Activated CD4-positive, alpha-beta T cell treated with anti-CD3 and anti-CD28 coated beads for 36 hours (primary cell): Measurements from ENCODE around the gene XPNPEP1. TPM values are rescaled to one million over a fixed set of nuclear protein-coding genes. Genes with fewer than 3 reads are reported as not detected.

Source experiments
- ATAC-seq: fragments of 200-7000 bp; cut with Tn5 transposase; one replicate; pipeline ENCODE4 v1.10.0; 2021; ENCODE audit warnings: mild to moderate bottlenecking, moderate library complexity
- CTCF ChIA-PET: fragments of 350-600 bp; sonication (Branson Sonifier 250); formaldehyde crosslinking; loops from one replicate; lab custom pipeline; 2021; ENCODE audit warnings: antibody characterized with exemption; lab: Charles Lee
- POLR2A ChIA-PET: fragments of 350-600 bp; sonication (Branson Sonifier 250); formaldehyde crosslinking; loops from one replicate; lab custom pipeline; 2021; ENCODE audit warnings: antibody characterized with exemption, inconsistent platforms; lab: Charles Lee
- DNase-seq: peaks from one replicate; pipeline ENCODE4 v3.0.0-alpha.2; 2020
- H3K27ac Mint-ChIP-seq: one replicate; pipeline ENCODE4 v1.8.0; 2021; ENCODE audit warnings: mixed read lengths
- H3K27me3 Mint-ChIP-seq: one replicate; pipeline ENCODE4 v1.8.0; 2021; ENCODE audit warnings: mixed read lengths
- H3K36me3 Mint-ChIP-seq: one replicate; pipeline ENCODE4 v1.8.0; 2021; ENCODE audit warnings: low read depth, mixed read lengths
- H3K4me1 Mint-ChIP-seq: one replicate; pipeline ENCODE4 v1.8.0; 2021; ENCODE audit warnings: mixed read lengths
- H3K4me3 Mint-ChIP-seq: one replicate; pipeline ENCODE4 v1.8.0; 2021; ENCODE audit warnings: mild to moderate bottlenecking, moderate library complexity, mixed read lengths
- H3K9me3 Mint-ChIP-seq: one replicate; pipeline ENCODE4 v1.8.0; 2021; ENCODE audit warnings: low read depth, mixed read lengths
- intact Hi-C, 2 experiments: fragments of 100-400 bp; cut with DNase I in 1 of 2; cut with micrococcal nuclease in 1 of 2; formaldehyde crosslinking; loops; one replicate each; pipeline versions ENCODE4 v1.14.2 to v1.15.1; 2022 to 2024; cut with DNase I, micrococcal nuclease
- total RNA-seq, 2 experiments: library from RNA; stranded (reverse); gene quantifications; one replicate each; pipeline ENCODE4 v1.2.3, GENCODE V29; 2021

Gene XPNPEP1
- total RNA-seq, 2 experiments from 2014 or later, result 85.4 to 91.2 TPM

DNA sequence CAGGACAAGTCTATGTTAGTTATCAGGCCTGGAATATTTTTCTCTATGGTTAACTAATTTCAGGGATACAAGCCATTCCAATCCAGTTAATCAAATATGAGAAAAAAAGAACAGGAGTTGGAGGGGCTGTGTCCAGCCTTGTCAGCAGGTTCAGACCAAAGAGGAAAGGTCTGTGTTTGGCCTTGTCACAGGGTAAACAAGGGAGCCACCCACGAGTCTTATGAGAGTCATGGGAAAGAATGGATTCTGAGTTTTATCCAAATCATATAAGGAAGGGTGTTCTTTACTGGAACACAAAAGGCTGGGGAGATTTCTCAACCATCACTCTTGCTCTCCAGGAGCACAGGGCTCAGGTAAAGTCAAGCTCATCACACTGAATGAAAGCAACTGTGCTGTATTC, 99.1 kb downstream of the XPNPEP1 start:
- H3K9me3 Mint-ChIP-seq, result no peaks in the 10 kb centered on the region
- no peak for ATAC-seq
- CTCF ChIA-PET, result no interaction called here
- no peak overlapping the region for H3K27ac Mint-ChIP-seq
- no peak for DNase-seq
- H3K4me3 Mint-ChIP-seq, result no peak overlapping the region
- H3K27me3 Mint-ChIP-seq, result peaks cover 16% of the 10 kb centered on the region
- H3K4me1 Mint-ChIP-seq, result no peaks in the 10 kb centered on the region
- no peaks in the 10 kb centered on the region for H3K36me3 Mint-ChIP-seq
- POLR2A ChIA-PET, result no interaction called here
- intact Hi-C loops, result no loop called here

DNA sequence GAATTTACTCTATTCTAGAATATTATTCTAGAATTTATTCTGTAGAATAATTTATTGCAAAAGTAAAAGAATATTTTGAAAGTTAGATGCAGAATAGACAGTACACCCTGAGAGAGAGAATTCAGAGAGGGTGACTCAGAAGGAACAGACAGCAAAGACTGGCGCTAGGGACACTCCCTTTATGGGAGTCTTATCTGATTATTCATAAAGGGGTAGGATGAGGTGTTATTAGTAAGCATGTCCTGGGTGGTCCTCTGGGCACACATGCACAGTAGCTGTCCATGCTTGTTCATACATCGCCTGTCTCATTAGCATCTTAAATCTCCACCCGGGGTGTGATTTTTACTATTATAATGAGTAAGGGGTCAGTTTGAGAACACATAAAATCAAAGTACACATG, 100.1 kb downstream of the XPNPEP1 start:
- intact Hi-C loops, result no loop called here
- no peaks in the 10 kb centered on the region for H3K9me3 Mint-ChIP-seq
- no peaks in the 10 kb centered on the region for H3K36me3 Mint-ChIP-seq
- ChIA-PET POLR2A (no interaction called here), CTCF (no interaction called here)
- ATAC-seq, result no peak
- no peak overlapping the region for H3K27ac Mint-ChIP-seq
- no peak overlapping the region for H3K4me3 Mint-ChIP-seq
- no peaks in the 10 kb centered on the region for H3K4me1 Mint-ChIP-seq
- no peak for DNase-seq
- peaks cover 16% of the 10 kb centered on the region for H3K27me3 Mint-ChIP-seq

DNA sequence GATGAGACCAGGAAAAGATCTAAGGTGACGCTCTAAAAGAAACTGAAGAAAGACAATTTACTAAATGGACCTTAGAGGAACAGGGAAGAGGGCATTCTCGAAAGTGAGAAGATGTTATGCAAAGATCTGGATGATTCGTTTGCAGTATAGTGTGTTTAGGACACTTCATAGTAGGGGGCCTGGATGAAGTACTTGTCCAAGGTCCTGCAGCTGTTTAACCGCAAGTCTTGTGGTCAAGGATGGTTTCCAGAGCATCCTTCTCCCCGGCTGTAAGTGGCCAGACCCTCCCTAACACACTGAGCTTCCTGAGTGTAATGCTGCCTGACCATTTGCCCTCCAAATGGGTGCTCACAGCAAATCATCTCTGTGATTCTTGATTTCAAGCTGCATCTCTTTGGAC, 101.6 kb downstream of the XPNPEP1 start:
- intact Hi-C loops, result no loop called here
- H3K4me3 Mint-ChIP-seq, result no peak overlapping the region
- no peaks in the 10 kb centered on the region for H3K36me3 Mint-ChIP-seq
- H3K4me1 Mint-ChIP-seq, result no peaks in the 10 kb centered on the region
- no peak for DNase-seq
- peaks cover 16% of the 10 kb centered on the region for H3K27me3 Mint-ChIP-seq
- no peak overlapping the region for H3K27ac Mint-ChIP-seq
- ChIA-PET CTCF (interaction anchor here (0.6 kb wide), 1 partner anchor 32 kb away, joined by 3 read pairs; no protein-coding TSS in a partner anchor), POLR2A (no interaction called here)
- no peak for ATAC-seq
- H3K9me3 Mint-ChIP-seq, result no peaks in the 10 kb centered on the region

DNA sequence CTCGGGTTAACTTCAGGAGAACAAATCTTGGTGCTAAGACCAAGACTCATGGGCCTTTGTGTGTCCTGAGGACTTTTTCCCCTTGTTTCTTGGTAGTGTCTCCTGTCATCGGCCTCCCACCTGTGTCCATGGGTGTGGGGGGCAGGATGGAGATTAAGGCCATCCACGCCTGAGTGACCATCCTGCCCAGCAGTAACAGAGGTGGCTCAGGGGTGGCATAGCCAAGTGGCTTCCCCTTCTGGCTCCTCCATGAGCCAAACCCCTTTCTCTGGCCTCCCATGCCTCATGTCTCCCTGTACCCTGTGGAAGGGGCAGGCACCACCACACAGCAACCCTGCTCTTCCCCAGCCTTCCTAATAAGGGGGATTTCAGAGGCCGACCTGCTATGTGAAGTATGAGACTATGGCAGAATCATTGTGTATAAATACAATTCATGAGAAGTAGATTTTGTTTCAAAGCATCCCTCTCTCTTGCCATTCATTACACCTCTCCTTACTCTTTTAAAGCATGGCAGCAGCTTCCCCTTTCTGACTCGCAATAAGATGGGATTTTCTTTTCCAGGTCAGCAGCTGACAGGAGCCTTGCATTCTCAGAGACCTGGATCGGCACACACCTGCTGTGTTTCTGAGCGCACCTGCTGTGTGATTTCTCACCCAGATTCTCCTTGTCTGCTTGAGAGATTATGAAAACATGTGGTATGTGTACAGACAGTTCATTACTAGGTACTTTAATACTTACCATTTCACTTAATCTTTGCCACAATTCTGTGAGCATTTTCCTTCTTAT, 102.5 kb downstream of the XPNPEP1 start:
- no peak for ATAC-seq
- H3K27me3 Mint-ChIP-seq, result peaks cover 16% of the 10 kb centered on the region
- DNase-seq, result no peak
- no peak overlapping the region for H3K27ac Mint-ChIP-seq
- H3K36me3 Mint-ChIP-seq, result no peaks in the 10 kb centered on the region
- ChIA-PET POLR2A (no interaction called here), CTCF (no interaction called here)
- H3K4me3 Mint-ChIP-seq, result no peak overlapping the region
- intact Hi-C loops, result no loop called here
- H3K9me3 Mint-ChIP-seq, result no peaks in the 10 kb centered on the region
- H3K4me1 Mint-ChIP-seq, result no peaks in the 10 kb centered on the region

DNA sequence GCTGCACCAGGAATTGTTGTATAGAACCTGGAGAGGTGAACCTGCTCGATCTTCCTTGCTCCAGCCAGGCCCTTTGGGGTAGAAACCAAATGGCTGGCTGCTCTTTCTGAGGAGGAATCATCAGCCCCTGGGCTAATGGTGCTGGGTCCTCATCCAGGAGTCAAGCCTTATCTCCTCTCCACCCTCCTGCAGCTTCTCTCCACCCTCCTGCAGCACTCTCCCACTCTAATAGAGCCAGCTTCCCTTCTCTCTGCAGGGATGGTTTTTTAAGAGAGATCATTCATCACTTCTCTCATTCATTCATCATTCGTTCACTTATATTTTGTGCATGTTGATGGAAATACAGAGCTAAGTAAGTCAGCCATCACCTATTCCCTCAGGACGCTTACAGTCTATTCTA, 103.5 kb downstream of the XPNPEP1 start:
- DNase-seq (no peak), ATAC-seq (no peak)
- intact Hi-C loops, result no loop called here
- peaks cover 16% of the 10 kb centered on the region for H3K27me3 Mint-ChIP-seq
- POLR2A ChIA-PET, result no interaction called here
- no peaks in the 10 kb centered on the region for H3K9me3 Mint-ChIP-seq
- H3K36me3 Mint-ChIP-seq, result no peaks in the 10 kb centered on the region
- H3K4me1 Mint-ChIP-seq, result no peaks in the 10 kb centered on the region
- no peak overlapping the region for H3K4me3 Mint-ChIP-seq
- H3K27ac Mint-ChIP-seq, result no peak overlapping the region
- CTCF ChIA-PET, result no interaction called here

Other genes with a start within 250 kb of the XPNPEP1 start
- gene ADD3, start 84.5 kb upstream of the XPNPEP1 start, total RNA-seq, result 100 to 1,000 TPM in 1 of 2 experiments, 10 to 100 TPM in 1; 72.5 to 101 TPM